HEK293 (cell line): ENCODE results near the gene INPP5A.

ENCODE experiments used
- SALL2 ChIP-seq: fragments of 450-650 bp; formaldehyde crosslinking; IDR thresholded peaks from 2 replicates; pipeline ENCODE4 v1.5.0; 2017; ENCODE audit warnings: missing biosample characterization, mild to moderate bottlenecking, missing genetic modification characterization, borderline replicate concordance
- ZNF140 ChIP-seq: fragments of 450-650 bp; formaldehyde crosslinking; IDR thresholded peaks from 2 replicates; pipeline ENCODE4 v1.5.1; 2016; ENCODE audit warnings: missing biosample characterization, missing genetic modification characterization
- ZNF394 ChIP-seq: fragments of 450-650 bp; formaldehyde crosslinking; IDR thresholded peaks from 2 replicates; pipeline ENCODE4 v1.5.1; 2016; ENCODE audit warnings: missing biosample characterization, missing genetic modification characterization, mild to moderate bottlenecking, moderate library complexity, borderline replicate concordance
- ZNF670 ChIP-seq: fragments of 450-650 bp; formaldehyde crosslinking; IDR thresholded peaks from 2 replicates; pipeline ENCODE4 v1.5.1; 2016; ENCODE audit warnings: missing biosample characterization, missing genetic modification characterization, low read depth
- ZNF701 ChIP-seq: fragments of 450-650 bp; formaldehyde crosslinking; IDR thresholded peaks from 2 replicates; pipeline ENCODE4 v1.5.1; 2016; ENCODE audit warnings: missing biosample characterization, missing genetic modification characterization
- TF ChIP-seq, protein P1 (sequence below): fragments of 450-650 bp; formaldehyde crosslinking; IDR thresholded peaks from 2 replicates; pipeline ENCODE4 v1.5.1; 2016; ENCODE audit warnings: missing biosample characterization, missing genetic modification characterization

GRCh38 chr10:132810807-132811700, 273.5 kb downstream of the INPP5A start:
- TF ChIP-seq ZNF394 (tag by site-specific recombination) (no peak), ZNF670 (tag by site-specific recombination) (no peak), SALL2 (tag by site-specific recombination) (no peak), ZNF140 (tag by site-specific recombination) (no peak), ZNF701 (tag by site-specific recombination) (no peak)
- TF ChIP-seq, protein P1, sequence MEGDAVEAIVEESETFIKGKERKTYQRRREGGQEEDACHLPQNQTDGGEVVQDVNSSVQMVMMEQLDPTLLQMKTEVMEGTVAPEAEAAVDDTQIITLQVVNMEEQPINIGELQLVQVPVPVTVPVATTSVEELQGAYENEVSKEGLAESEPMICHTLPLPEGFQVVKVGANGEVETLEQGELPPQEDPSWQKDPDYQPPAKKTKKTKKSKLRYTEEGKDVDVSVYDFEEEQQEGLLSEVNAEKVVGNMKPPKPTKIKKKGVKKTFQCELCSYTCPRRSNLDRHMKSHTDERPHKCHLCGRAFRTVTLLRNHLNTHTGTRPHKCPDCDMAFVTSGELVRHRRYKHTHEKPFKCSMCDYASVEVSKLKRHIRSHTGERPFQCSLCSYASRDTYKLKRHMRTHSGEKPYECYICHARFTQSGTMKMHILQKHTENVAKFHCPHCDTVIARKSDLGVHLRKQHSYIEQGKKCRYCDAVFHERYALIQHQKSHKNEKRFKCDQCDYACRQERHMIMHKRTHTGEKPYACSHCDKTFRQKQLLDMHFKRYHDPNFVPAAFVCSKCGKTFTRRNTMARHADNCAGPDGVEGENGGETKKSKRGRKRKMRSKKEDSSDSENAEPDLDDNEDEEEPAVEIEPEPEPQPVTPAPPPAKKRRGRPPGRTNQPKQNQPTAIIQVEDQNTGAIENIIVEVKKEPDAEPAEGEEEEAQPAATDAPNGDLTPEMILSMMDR, result no peak
